GM18858 (cell line): ENCODE data around the gene MUS81.
"Not testable (repeated sequence)": the region's sequence is repeated elsewhere in the genome, so short reads cannot be mapped to it uniquely, and the experiment has no call there.

Experiments
- ATAC-seq: cut with Tn5 transposase; IDR thresholded peaks from one replicate; pipeline ENCODE4 v1.9.1; 2021; ENCODE audit not compliant: unreplicated experiment

MUS81 gene

GRCh38 chr11:65890324-65891218 lies 30.3 kb downstream of the MUS81 start, which contains the start of gene CCDC85B:
Gene CCDC85B, plus strand, starts transcription at chr11:65890673. Its CDS starts 111 bp downstream, at chr11:65890784.
- peak; percentile 41 for ATAC-seq

GRCh38 chr11:65891219-65892136 lies 31.2 kb downstream of the MUS81 start:
- ATAC-seq = no peak

GRCh38 chr11:65892137-65892540 lies 31.9 kb downstream of the MUS81 start:
- ATAC-seq = not testable (repeated sequence)

- ATAC-seq = no peak
Observed at GRCh38 chr11:65892661-65893317, 32.6 kb downstream of the MUS81 start.

- ATAC-seq = no peak
Observed at GRCh38 chr11:65894034-65894591, 33.9 kb downstream of the MUS81 start.

- ATAC-seq = no peak
Observed at GRCh38 chr11:65895482-65895981, 35.3 kb downstream of the MUS81 start.

GRCh38 chr11:65896034-65896999 lies 36.1 kb downstream of the MUS81 start:
- no peak for ATAC-seq

- ATAC-seq = no peak
Observed at GRCh38 chr11:65897020-65897471, 36.8 kb downstream of the MUS81 start.

- ATAC-seq = no peak
Observed at GRCh38 chr11:65898656-65899355, 38.6 kb downstream of the MUS81 start.

- ATAC-seq = no peak
Observed at GRCh38 chr11:65899356-65900124, 39.3 kb downstream of the MUS81 start.

- ATAC-seq = peak; percentile 52
Observed at GRCh38 chr11:65900125-65900898, 40.1 kb downstream of the MUS81 start, which contains the start of gene FOSL1. Gene FOSL1, minus strand, starts transcription at chr11:65900388. Its CDS starts 49 bp downstream, at chr11:65900339.

- ATAC-seq = no peak
Observed at GRCh38 chr11:65900899-65901180, 40.6 kb downstream of the MUS81 start.

GRCh38 chr11:65903068-65903481 lies 42.8 kb downstream of the MUS81 start:
- ATAC-seq = no peak

- no peak for ATAC-seq
Observed at GRCh38 chr11:65903715-65904114, 43.5 kb downstream of the MUS81 start.

GRCh38 chr11:65906602-65907001 lies 46.4 kb downstream of the MUS81 start:
- no peak for ATAC-seq

- no peak for ATAC-seq
Observed at GRCh38 chr11:65907878-65908277, 47.6 kb downstream of the MUS81 start.
